NCI-H2081 (cell line): ENCODE results near the gene ANKRD40.
"Not testable (repeated sequence)": the region's sequence is repeated elsewhere in the genome, so short reads cannot be mapped to it uniquely, and the experiment has no call there.

Experiments used
- DNase-seq, 2 experiments: peaks; one replicate each; lab custom pipeline; 2025; lab: John Stamatoyannopoulos, UW

The ANKRD40 gene

DNA sequence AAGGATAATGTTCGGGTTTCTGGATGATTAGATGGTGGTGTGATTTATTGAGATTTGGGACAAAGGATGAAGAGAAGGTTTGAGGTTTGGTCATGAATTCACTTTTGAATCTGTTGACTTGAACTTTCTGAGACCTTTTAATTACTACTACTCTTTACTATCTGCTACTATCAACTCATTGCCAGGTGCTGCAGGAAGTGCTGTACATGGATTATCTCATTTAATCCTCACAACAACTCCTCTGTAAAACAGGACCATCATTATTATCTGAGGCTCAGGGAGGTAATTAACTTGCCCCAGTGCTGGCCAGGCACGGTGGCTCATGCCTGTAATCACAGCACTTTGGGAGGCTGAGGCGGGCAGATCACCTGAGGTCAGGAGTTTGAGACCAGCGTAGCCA is 2.9 kb upstream of the ANKRD40 start:
- DNase-seq: no peak

- no peak for DNase-seq
These were observed 2.3 kb upstream of the ANKRD40 start for GRCh38 chr17:50710025-50710424.

DNA sequence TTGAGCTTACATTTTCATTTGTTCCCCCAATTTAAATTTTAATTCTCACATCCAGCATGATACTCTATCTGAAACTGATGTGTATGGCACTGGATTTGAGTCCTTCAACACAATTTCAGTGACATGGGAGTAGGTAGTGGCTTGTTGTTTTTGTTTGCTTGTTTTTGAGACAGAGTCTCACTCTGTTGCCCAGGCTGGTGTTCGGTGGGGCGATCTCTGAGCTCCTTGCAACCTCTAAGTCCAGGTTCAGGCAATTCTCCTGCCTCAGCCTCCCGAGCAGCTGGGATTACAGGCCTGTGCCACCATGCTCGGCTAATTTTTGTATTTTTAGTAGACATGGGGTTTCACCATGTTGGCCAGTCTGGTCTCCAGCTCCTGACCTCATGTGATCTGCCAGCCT is 1.3 kb upstream of the ANKRD40 start:
- not testable (repeated sequence) for DNase-seq

DNA sequence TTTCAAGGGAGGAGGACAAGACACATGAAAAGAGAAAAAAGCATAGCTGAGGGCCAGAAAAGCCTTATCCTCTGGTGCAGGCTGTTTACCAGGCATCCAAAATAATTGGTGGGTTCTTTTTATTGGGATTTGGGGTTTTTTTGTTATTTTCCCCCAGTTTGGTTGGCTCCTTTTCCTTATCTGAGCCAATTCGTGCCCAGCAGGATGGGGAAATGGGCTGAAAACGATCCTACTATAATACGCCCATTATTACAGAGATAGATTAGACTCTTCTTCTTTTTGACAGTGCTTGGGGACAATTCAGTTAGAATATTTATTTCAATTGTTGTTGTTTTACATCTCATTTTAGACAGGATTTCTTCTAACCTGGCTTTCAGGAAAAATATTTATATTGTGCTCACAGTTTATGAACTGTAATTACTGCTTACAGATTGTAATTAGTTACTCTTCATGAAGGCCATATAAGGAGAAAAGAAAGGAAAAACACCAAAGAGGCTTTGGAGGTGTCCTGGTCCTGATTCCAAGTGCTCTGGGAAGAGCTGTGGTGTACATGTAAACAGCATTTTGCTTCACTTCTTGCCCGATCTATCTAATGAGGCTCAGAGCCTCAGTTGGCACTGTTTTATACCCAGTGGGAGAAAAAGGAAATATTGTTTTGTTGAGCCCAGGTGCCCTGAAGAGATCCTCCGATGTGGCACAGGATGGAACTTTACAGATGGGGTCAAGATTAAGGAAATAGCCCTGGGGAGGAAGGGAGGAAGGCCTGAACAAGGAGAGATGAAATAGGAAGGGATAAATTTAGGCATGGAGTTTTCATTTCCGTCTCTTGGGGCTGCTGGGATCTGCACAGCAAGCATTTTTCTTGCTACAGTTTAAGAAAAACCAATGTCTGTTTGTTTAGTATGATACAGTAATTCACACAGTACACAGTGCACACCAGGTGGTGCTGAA is 611 bp upstream of the ANKRD40 start:
- DNase-seq: peak in 1 of 2 experiments; percentile 56

DNA sequence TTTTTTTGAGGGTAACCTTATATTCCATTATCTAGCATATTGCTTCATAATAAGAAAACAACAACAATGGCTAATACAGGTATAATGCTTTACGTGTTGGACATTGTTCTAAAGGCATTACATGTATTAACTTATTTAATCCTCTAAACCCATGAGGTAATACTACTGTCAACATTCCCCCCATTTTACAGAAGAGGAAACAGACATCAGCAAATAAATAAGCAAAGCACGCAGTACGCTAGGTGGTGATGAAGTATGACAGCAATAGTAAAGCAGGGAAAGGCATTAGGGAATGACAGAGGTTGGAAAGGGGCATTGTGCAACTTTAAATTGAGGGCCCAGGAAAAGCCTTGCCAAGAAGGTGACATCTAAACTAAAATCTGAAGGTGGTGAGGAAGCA is 4.6 kb downstream of the ANKRD40 start:
- DNase-seq: no peak

DNA sequence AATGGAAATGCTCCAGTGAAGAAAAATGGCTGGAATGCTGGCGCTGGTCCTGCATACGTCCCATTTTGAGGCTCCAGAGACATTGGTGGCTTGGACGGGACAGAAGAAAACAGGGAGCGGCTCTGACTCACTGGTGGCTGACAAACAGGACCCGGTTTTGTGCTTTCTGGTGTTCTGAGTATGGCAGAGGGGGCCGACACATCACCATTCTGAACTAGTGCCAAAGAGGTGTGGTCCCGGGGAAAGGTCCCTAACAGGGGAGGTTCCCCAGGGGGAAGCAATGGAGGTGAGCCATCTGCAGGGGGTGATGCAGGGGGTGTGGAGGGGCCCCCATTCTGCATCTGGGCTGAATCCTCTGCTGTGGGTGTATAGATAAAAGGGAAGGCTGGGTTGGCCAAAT is 8.3 kb downstream of the ANKRD40 start:
- DNase-seq: no peak

GRCh38 chr17:50697663-50698272 is 9.9 kb downstream of the ANKRD40 start:
- DNase-seq: no peak

GRCh38 chr17:50697062-50697461 is 10.7 kb downstream of the ANKRD40 start:
- DNase-seq: no peak

GRCh38 chr17:50696365-50696879 is 11.3 kb downstream of the ANKRD40 start:
- no peak for DNase-seq

- DNase-seq: no peak
These were observed 14.6 kb downstream of the ANKRD40 start for GRCh38 chr17:50693036-50693682.

- DNase-seq: no peak
These were observed 15.2 kb downstream of the ANKRD40 start for GRCh38 chr17:50692448-50693035.

DNA sequence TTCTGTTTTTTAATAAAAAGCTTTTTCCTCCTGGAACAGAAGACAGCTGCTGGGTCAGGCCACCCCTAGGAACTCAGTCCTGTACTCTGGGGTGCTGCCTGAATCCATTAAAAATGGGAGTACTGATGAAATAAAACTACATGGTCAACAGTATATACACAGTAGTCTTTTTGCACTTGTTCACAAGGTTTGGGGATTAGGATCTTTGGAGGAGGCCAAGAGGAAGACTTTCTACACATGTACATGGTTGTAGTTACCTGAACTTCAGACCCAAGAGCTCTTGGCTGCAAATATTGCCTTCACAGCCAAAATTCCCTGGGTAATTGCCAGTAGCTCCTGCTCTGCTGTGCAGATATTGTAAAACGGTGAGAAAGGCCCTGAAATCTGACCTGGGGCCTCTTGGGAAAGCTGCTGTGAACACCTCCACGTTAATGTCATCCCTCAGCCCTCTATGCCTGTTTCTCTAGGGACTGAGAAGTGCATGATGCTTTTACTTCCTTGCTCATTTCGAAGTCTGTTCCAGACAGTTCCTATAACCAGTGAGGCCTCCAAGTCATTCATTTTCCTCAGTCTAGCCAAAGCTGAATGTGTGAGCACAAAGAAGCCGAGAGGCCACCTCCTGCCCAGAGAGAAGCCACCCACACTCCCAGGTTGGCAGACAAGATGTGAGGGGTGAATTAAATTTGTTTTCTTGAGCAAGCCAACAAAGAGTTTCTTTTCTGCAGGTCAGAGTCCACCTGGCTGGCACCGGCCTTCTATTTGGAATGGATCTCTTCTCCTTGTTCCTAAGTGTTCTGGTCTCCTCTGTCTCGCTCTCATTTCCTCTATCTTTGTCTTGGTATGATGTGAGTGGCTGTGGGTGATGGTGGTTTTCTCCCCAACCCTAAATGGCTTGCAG is 15.9 kb downstream of the ANKRD40 start:
- no peak for DNase-seq

DNA sequence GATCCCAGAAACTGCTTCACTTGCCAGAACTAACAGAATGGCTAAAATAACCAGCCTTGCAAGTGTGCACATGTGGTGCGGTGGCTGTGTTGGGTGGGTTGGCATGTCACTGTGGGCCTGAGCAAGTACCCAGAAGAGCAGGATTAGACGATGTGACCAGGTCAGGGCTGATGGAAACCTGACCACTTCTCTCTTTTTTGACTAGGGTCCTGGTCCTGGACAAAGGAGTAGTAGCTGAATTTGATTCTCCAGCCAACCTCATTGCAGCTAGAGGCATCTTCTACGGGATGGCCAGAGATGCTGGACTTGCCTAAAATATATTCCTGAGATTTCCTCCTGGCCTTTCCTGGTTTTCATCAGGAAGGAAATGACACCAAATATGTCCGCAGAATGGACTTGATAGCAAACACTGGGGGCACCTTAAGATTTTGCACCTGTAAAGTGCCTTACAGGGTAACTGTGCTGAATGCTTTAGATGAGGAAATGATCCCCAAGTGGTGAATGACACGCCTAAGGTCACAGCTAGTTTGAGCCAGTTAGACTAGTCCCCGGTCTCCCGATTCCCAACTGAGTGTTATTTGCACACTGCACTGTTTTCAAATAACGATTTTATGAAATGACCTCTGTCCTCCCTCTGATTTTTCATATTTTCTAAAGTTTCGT is 16.7 kb downstream of the ANKRD40 start:
- no peak for DNase-seq

DNA sequence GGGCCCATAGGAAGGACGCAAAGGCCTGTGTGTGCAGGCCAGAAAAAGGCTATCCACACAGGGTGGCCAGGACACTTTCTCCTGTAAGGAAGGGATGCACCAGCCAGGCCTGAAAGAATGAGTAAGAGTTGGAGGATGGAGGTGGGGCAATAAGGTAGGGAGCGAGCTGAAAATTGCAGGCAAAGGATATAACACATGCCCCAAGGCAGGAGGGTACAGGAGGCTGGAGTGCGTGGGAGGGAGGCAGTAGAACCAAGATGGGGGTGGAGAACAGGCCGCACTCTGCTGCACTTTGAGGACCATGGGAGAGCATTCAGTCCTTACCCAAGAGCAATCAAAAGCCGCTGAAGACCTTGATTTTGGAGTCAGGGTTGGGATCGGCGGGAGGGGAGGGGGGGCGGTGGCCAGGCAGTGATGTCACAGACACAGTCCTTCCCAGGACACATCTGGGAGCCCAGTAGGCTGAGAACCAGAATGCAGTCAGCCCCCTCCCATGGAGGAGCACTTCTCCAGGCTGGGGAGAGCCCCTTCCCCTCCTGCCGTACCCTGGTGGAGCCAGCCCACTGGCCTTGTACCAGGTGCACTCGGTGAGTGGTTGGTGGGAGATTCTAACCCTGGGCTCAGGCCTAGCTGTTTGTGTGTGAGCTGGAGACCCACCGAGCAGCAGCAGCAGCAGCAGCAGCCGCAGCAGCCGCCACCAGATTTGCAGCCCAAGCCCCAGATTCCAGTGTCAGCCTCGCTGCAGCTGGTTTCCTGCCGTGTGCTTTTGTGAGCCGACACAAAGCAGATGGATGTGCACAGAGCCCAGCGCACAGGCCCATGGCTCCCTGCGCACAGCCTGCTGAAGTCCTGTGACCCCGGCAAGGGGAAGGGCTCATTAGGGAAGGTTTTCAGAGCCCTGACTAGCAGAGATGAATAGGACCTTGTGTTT is 17.5 kb downstream of the ANKRD40 start:
- peak in 1 of 2 experiments; percentile 30 for DNase-seq

DNA sequence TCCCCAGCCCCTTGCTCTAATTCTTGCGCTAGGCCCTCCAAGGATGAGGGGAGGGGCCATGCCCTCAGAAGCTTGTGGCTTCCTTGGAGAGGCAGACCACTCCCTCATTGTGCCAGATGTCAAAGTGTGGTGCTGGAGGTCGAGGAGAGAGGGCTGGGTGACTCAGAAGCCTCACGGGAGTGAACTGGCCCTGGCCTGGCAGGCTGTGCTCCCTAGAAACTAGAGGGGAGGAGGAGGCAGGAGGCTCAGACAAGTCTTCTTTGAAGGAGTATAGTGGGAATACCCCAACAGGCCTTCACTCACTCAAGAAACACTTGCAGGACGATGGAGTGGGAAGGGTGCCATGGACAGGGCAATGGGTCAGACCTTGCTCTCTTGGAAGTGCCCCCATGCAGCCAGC is 18.5 kb downstream of the ANKRD40 start:
- no peak for DNase-seq

GRCh38 chr17:50688245-50688644 is 19.5 kb downstream of the ANKRD40 start:
- DNase-seq: no peak

DNA sequence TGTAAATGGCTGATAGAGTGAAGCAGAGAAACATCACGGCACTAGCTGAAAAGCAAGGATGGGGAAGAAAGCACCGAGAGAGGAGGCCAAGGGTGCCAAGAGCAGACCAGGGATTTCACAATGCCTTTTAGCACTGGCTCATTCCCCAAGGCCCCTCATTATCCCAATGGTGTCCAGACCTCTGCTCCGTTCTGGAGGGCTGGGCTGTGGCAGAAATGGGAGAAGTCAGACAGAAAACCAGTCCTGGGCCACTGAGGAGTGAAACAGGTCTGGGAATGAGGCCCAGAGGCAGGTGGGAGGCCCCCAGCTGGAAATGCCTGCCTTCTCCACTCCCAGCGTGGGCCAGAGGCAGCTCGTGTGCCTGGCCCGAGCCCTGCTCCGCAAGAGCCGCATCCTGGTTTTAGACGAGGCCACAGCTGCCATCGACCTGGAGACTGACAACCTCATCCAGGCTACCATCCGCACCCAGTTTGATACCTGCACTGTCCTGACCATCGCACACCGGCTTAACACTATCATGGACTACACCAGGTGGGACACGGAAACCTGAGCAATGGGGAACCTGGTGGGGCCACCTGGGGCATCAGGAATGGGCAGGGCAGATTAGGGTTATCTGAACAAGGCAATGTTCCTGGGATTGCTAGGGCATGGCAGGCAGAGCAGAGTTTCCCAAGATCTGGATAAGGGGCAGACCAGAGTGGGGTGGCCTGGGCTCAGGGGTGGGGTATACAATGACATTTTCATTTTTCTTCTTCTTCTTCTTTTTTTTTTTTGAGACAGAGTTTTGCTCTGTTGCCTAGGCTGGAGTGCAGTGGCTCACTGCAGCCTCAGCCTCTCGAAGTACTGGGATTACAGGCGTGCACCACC is 20.3 kb downstream of the ANKRD40 start:
- DNase-seq: no peak

DNA sequence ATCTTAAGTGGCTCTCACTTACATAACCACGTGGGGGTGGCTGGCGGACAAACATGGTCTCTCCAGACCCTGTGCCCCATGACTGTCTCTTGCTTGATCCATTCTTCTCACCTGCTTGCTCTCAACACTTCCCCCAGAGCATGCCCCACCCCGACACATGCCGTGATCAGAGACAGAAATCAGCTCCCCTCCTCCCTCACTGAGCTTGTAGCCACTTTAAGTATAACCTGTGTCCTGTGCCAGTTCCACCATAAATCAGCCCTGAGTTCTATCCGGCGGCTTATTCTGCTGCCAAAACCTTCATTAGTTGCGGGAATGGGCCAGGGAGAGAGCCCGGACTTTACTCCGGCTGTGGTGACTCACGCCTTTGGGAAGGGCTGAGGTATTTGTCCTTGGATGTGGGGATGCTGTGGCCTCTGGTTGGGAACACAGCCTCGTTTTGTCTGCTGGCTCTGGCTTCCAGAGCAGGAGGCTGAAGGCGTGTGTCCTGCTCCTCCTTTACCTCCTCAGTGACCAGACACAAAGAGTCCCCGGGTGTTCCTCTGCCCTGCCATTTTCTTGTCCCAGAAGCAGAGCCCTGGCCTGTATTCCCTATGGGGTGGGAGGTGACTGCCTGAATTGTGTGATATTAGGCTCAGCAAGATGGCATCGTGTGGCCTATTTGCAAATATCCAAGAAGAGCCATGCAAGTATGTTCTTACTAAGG is 21.1 kb downstream of the ANKRD40 start:
- DNase-seq: no peak
